Iris pigment epithelial cell (primary cell): ENCODE results near the gene NUPR1.
"Not testable (repeated sequence)": the region's sequence is repeated elsewhere in the genome, so short reads cannot be mapped to it uniquely, and the experiment has no call there.

Experiments
- DNase-seq: peaks from one replicate; pipeline ENCODE4 v3.0.0-alpha.2; 2011; ENCODE audit warnings: low read depth

NUPR1 gene, protein sequence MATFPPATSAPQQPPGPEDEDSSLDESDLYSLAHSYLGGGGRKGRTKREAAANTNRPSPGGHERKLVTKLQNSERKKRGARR

DNA sequence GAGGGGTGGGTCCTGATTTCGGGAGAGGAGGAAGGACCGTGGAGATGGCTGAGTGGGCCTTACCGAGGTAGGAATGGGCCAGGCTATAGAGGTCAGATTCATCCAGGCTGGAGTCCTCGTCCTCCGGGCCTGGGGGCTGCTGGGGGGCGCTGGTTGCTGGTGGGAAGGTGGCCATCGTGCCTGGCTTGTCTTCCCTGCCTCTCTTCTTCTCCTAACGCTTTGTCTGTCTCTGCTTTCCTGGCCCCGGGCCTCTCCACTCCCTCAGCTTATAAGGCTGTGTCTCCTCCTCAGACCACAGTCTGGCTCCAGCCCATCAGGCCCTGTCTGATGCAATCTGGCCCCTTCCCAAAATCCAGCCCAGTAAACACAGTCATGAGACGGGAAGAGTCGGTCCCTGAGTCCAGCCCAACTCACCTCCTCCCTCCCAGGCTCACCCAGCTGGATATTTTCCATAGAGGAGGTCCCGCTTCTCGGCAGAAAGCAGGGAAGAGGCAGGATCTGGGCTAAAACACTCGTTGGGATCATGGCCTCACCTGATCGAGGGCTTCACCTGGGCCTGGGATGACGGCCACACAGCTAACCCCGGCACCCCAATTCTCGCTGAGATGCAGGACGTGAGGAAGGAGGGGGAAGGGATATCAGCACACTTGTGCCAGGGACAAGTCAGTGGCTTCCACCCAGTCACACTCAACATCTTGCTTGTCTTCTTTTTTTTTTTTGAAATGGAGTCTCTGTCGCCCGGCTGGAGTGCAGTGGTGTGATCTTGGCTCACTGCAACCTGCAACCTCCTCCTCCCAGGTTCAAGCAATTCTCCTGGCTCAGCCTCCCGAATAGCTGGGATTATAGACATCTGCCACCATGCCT lies at the start of gene NUPR1:
Gene NUPR1 (minus strand): TSS at position 242 of the 864 bp plus-strand sequence. CDS start 67 bp downstream, at position 175.
- peak; percentile 95 for DNase-seq

DNA sequence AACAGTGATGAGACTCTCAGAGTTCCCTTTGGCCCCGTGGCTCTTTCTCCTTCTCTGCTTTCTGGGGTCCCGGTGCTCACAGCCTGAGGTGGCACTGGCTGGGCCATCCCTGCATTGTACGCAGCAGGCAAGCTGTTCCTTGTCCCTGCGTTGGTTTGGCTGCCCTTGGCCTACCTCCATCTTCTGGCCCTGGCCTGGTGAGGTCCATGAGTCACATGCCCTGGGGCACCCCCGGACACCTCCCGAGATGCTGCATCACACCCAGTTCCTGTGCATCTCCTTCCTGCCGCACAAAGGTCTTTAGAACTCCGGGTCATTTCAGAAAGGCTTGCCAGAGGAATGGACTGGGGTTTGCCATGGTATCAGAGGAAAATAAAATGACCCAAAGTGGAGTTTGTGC lies 48.6 kb upstream of the NUPR1 start:
- no peak for DNase-seq

DNA sequence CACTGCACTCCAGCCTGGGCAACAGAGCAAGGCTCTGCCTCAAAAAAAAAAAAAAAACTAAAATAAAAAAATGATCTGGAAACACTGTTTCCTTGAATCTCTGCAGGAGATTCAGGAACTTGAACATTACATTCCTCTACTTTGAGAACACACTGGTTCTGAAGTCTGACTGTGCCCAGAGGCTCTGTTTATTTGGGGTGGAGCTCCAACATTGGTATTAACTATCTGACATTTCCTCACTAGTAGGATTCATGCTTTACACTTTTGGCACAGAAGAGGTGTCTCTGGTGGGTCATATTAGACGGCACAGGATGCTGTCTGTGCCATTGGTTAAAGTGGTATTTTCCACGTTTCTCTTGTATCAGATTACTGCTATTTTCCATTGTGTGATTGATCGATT lies 47.7 kb upstream of the NUPR1 start:
- DNase-seq: no peak

DNA sequence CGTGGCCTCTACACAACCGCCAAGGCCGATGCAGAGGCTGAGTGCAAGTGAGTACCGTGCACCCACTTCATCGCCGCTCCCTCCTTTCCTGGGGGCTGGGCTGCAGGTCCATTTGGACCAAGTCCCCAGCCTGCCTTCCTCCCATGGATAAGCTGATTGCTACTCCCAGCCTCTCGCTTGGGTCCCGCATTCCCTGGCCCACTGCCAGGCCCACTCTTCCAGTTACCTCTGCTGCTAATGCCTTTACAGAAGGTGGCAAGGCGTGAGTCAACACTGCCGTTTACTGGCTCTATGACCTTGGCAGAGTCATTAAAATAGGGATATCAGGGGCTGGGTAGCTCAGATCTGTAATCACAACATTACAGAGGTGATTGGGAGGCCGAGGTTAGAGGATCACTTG lies 46.9 kb upstream of the NUPR1 start:
- DNase-seq: no peak

DNA sequence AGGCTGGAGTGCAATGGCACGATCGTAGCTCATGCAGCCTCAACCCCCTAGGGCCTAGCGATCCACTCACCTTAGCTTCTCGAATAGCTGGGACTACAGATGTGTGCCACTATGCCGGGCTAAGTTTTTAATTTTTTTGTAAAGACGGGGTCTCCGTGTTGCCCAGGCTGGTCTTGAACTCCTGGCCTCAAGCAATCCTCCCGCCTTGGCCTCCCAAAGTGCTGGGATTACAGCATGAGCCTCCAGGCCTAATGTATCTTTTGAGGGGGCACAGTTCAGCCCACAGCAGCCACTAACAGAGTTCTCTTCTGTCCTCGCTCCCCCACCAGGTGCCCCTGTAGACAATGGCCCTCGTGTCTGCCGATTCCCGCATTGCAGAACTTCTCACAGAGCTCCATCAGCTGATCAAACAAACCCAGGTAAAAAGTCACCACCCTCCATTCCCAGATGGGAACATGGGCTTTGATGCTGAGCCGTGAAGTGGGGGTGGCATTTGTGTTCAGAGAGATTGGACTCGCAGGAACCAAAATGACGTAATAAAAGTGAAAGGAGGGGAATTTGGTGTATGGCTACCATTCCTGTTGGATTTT lies 42.0 kb upstream of the NUPR1 start:
- DNase-seq: no peak

DNA sequence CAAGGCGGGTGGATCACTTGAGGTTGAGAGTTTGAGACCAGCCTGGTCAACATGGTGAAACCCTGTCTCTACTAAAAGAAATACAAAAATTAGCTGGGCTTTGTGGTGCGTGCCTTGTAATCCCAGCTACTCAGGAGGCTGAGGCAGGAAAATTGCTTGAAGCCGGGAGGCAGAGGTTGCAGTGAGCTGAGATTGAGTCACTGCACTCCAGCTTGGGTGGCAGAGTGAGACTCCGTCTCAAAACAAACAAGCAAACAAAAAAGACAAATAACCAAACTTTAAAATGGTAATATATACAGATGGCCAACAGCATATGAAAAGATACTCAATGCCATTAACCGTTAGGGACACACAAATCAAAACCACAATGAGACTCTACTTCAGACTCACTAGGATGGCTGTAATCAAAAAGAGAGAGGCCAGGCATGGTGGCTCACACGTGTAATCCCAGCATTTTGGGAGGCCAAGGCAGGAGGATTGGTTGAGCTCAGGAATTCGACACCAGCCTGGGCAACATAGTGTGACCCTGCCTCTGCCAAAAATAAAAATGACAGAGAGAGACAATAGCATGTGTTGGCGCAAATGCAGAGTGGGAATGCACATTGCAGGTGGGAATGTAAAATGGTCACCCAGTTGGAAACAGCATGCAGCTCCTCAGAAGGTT lies 36.8 kb upstream of the NUPR1 start:
- DNase-seq: no peak

DNA sequence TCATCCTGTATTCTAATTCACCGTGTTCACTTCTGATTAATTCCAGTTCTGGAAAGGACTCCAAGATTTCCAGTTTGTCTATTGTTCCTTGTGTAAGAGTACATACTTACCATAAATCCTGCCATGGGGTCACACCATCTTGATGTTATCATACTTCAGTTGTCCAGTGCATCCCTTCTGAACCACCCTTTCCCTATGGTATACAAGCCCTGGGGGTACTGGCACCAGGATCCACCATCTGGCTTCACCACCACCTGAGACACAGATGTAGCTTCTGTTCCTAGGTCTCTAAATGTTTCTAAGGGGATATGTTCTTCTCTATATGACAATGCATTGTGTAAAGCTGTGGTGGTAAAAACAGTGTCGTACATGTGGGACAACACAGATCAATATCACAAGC lies 36.2 kb upstream of the NUPR1 start:
- DNase-seq: no peak

DNA sequence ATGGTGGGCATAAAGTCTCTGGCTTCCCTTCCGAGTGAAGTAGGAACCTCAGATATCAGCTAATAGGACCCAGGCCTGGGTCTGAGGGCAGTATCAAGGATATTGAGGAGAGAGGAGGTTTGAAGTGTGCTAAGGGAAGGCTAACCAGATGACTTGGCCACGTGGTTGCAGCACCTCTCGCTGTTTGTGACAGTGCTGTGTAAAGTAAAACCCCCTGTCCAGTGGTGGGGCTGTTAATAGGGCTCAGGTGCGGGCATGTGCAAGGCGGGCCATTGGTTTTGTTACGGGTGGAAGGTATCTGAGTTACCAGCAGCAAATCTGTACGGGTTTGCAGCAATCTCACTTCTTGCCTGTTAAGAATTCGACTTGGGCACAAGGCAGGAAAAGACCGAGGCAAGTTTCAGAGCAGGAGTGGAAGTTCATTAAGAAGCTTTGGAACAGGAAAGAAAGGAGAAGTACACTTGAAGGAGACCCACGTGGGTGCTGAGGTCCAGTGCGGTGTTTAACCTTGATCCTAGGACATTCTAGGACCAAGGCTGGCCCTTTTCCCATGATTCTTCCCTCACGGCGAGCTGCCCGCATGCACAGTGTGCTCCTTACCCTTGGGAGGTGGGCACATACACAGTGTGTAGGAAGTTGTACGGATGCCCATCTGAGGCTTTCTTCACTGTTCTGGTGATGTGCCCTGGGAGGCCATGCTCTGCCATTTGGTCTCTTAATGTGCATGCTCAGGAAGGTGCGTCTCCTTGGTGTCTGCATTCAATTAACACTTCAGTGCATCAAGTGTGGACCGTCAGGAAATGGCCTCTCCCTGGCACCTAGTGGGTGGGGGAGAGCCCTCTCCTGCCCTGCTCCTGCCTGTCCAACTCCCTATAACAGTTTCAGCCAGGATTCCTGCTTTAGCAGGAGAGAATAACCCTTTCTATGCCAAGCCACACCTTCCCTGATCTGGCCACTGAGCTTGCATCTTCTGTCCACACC lies 35.3 kb upstream of the NUPR1 start:
- DNase-seq: no peak

DNA sequence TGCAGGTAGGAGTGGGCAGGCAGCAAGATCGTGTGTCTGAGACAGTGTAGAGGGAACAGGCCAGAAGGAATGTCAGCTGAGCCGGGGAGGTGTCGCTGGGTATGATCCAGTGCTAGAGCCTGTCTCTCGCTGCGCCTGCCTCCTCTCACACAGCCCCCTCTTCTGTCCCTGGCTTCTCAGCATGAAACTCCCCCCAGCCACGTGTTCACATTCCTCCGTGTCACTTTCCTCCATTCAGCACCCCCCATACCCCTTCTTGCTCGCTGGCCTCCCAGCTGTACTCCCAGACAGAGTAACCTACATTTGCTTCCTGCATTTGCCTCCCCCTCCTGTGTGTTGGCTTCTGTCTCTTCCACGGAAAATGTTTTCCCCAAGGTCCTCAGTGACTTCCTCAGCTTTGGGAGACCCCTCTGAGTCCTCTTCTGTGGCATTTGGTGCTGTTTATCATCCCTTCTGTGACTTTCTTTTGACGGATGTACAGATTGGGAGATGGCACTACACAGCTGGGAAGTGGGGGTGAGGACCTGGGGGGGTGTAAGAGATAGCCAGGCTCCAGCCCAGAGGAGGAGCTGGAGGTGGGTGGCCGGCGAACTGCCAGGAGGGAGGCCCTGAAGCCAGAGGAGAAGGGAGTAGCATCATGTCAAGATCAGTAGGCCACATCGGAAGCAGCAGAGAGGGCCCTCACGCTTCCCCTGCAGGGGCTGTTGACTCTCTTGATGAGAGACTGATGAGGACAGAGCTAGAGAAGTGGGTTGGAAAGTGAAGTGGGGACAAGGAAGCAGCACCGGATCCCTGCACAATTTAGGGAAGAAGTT lies 34.1 kb upstream of the NUPR1 start:
- peak; percentile 30 for DNase-seq

DNA sequence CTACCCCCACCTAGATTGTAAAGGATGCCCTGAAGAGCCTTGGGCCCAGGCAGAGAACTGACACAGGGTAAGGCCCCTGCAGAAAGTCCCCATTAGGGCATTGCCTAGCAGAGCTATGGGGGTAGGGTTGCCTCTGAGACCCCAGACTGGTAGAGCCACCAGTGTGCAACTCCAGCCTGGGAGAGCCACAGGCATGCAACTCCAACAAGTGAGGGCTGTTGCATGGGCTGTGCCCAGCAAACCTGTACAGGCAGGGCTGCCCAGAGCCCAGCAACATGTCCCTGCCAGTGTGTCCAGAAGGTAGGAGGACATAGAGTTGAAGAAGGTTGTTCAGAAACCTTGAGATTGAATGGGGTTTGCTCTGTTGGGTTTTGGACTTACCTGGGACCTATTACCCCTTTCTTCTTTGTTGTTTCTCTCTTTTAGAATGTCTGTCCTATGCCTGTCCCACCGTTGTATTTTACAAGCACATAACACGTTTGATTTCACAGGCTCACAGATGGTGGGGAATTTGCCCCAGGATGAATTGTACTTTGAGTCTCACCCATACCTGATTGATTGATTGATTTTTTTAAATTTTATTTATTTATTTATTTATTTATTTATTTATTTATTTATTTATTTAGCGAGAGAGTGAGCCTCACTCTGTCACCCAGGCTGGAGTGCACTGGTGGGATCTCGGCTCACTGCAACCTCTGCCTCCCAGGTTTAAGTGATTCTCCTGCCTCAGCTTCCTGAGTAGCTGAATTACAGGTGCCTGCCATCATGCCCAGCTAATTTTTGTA lies 31.4 kb upstream of the NUPR1 start:
- no peak for DNase-seq

DNA sequence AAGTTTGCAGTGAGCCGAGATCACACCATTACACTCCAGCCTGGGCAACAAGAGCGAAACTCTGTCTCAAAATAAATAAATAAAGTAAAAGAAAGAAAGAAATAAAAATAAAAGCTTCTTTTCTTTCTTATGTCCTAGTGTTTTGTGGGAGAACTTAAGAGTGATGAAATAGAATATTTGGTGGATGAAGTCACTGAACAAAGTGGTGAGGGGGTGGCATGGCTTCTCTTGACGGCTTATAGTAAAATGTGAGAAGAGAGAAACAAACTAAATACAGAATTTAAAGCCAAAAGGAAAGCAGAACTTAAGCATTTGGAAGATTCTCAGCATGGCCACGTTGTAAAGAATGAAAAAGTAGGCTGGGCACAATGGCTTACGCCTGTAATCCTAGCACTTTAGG lies 30.2 kb upstream of the NUPR1 start:
- peak; percentile 85 for DNase-seq

DNA sequence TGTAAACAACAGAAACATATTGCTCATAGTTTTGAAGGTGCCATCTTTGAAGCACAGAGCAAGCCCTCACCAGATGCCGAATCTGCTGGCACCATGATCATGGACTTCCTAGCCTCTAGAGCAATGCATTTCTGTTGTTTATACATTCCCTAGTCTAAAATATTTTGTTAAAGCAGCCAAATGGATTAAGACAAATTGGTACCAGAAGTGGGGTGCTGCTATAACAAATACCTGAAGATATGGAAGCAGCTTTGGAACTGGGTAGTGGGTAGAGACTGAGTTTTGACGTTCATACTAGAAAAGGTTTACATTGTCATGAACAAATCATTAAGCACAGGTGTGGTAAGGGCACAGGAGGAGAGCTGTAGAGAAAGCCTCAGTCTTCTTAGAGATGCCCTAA lies 28.5 kb upstream of the NUPR1 start:
- DNase-seq: no peak

DNA sequence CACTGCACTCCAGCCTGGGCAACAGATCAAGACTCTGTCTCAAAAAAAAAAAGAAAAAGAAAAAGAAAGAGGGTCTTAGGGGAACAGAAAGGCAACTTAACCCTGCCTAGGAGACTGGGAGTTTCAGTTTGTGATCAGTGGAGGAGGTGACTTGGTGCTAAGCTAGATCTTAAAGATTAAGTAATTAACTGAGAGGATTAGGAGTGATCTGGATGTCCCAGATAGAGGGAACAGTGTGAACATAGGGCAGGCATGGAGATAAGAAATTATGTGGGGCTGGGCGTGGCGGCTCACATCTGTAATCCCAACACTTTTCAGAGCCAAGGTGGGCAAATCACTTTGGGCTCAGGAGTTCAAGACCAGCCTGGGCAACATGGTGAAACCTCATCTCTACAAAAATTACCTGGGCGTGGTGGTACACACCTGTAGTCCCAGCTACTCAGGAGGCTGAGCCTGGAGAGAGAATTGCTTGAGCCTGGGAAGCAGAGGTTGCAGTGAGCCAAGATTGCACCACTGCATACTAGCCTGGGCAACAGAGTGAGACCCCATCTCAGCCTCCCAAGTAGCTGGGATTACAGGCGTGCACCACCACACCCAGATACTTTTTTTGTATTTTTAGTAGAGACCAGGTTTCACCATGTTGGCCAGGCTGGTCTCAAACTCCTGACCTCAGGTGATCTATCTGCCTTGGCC lies 27.6 kb upstream of the NUPR1 start:
- not testable (repeated sequence) for DNase-seq

DNA sequence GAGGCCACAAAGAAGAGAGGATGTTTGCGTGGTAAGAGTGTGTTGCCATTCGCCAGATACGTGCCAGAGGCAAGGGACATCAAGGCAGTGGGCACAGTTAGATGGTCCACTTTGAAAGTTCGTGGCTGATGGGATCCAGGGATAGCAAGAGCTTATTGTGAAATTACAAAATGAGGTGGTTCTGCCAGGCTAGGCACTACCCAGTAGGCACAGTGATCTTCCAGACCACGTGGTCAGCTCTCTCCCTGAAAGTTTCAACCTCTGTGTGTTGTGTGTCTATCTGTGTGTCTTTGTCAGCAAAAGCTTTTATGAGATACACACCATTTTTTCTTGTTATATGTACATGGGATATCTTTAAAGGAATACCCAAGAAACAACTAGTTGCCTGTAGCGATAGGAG lies 24.4 kb upstream of the NUPR1 start:
- DNase-seq: no peak

DNA sequence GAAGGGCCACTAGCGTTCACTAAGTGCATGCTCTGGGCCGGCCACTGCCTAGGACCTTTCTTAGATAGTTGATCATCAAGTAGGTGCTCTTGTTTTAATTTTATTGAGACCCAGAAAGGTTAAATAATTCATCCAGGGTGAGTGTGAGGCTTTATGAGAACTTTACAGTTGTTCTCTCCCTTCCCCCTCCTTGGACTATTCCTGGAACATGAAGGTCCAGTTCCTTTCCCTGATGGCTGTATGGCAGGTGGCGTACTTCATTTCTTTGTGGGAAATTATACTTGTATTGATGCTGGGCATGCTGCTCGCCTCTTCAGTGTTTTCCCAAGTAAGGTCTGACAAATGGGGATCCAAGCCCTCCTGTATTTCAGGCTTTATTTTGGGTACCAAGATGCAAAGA lies 23.4 kb upstream of the NUPR1 start:
- no peak for DNase-seq

DNA sequence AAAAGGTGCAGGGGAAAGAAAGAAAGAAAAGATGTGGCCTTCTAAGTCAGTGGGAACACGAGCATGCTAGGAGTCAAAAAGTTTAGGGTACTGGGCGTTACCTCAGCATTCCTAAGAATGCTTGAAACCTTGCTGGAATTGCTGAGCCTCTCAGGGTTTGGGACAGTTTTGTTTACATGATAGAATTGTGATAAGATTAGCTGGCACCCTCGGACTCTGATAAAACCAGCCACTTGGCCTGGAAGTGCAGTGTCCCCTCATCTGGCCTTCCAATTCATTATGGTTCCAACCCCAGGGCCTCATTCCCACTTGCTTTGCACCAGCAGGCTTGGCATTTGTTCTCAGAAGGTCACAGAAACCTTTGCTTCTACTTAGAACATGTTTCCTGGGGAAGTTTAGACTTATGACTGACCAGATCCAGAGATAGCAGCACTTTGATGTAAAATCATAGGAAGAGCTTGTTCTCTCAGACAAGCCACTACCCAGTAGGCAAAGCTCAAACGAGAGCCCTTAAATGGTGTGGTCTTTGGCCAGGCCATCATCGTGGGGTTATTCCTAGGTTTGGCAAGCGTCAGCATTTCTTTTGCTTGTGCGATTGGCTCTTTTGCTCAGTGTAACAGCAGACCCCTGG lies 22.9 kb upstream of the NUPR1 start:
- no peak for DNase-seq

DNA sequence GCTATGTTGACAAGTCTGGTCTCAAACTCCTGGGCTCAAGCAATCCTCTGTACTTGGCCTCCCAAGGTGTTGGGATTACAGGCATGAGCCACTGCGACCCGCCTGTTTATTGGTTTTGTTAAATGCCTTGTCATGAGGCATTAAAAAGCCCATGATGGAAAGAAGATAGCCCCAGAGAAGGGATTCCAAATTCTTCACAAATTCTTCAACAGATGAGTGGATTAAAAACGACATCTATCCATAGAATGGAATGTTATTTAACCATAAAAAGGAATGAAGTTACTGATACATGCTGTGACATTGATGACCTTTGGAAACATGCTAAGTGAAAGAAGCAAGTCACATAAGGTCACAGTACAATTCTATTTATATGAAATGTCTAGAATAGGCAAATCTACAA lies 19.7 kb upstream of the NUPR1 start:
- no peak for DNase-seq

DNA sequence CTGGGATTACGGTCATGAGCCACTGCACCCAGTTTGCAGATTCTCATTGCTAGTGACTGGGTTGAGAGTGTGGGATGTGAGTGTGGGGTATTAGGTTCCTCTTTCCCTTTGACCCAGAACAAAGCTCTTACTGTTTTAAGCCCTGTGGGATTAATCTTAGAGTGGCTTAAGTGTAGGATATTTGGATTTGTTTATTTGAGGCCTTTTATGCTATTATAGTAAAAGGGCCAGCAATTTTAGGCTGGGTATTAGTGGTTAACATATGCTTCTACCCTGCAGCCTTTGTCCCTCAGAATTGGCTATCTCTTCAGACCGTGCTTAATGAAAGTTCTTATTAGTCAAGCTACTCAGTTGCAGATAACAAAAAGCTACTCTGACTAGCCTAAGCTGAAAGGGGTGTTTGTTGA lies 18.1 kb upstream of the NUPR1 start:
- no peak for DNase-seq

DNA sequence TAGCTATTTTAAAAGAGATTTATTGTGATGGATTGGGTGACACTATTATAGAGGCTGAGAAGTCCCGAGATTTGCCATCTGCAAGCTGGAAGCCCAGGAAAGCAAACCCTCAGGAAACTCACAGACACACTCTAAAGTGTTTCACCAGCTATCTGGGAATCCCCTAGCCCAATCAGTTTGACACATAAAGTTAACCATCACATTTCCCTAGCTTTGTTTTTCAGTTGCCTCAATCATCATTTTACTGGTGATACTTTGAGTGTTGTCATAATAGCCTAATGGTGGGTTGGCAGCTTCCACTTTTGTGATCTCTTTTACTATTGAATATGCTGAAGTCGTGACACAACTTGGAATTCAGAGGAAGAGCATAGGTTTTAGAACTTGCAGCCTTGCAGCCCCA lies 16.8 kb upstream of the NUPR1 start:
- no peak for DNase-seq
